Fibroblast of gingiva (primary cell): ENCODE results near the gene CACNB1.

ENCODE experiments used
- DNase-seq: peaks from one replicate; pipeline ENCODE4 v3.0.0-alpha.2; 2011; ENCODE audit warnings: low read depth

CACNB1 gene

GRCh38 chr17:39123627-39124026 lies 73.8 kb downstream of the CACNB1 start:
- no peak for DNase-seq
